DMS153 (cell line): ENCODE data around the gene ZAR1.

ENCODE experiments used
- DNase-seq: peaks from one replicate; lab custom pipeline; 2025; lab: John Stamatoyannopoulos, UW

Gene ZAR1

DNA sequence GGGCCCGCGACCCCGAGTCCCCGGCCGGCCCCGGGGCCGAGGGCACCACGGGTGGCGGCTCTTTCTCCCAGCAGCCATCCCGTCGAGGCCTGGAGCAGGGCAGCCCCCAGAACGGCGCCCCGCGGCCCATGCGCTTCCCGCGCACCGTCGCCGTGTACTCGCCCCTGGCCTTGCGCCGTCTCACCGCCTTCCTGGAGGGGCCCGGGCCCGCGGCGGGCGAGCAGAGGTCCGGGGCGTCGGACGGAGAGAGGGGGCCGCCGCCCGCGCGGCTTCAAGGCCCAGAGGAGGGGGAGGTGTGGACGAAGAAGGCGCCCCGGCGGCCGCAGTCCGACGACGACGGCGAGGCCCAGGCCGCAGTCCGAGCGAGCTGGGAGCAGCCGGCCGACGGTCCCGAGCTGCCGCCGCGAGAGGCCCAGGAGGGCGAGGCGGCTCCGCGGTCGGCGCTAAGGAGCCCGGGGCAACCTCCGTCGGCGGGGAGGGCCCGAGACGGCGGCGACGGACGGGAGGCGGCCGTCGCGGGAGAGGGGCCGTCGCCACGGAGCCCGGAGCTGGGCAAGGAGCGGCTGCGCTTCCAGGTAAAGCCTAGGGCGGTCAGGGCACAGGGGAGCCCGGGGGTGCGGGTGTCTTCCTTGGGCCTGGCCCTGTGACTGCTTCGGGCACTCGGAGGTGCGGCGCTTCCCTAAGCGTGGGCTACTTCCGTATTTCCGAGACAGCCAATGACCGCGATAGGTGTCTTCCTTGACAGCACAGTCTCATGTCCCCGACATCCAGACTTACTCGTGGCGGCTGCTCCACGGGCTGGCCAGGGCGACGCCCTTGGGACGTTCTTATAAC lies 845 bp downstream of the ZAR1 start:
- DNase-seq, result no peak

DNA sequence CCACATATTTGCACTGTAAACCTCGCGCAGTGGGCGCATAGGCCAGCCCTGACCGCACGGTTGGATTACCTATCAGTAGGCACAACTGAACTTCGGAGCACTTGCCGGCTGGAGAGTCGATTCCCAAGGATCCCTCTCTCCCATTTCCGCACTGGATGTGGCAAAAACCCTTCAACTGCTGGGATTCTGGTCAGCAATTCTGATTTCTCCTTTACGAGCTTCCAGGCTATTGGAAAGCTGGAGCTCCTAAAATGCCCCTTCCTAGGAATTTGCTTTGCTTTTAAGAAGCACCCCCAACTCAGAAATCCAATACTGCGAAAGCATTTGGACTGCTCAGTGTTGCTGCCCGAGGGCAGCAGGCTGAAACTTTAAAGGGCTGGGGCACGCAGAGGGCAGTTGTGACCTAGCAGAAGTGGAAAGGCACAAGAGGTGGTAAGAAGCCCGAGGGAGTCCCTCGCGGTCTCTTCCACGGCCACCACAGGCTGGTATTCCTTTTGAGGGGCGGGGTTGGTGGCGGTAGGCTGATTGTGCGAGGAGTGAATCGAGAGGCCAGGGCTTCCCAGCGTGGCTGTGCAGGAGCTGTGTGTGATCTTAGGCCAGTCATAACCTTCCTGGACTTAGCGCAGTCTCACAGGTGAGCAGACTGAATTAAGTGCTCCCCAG lies 1.6 kb downstream of the ZAR1 start:
- no peak for DNase-seq

DNA sequence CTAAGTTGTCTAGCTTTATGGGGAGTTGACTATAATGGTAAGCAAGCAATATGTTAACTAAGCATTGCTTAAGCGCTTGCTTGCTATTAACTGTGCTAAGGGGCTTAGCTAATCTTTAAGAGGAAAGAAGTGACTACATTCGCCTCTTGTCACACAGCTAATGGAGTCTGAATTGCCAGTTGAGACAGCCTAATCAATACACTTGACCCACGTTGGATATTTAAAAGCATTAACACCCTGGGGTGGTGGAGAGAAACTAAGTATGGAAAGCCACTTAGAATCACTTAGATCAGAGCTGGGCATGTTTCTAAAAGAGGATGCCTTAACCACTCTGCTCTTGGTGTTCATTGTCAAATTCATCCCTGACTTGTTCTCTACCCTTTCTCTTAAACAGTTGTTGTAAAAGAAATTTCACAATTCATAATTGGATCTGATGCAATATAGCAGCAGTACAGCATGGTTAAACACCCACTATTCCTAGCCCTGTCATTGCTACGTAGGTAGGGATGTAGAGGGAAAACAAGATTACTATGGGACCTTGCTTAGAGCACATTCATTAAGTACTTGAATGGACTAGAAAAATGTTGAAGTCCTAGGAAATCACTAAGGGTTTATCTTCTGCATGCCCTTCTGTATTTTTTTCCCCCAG lies 3.5 kb downstream of the ZAR1 start:
- DNase-seq, result no peak

DNA sequence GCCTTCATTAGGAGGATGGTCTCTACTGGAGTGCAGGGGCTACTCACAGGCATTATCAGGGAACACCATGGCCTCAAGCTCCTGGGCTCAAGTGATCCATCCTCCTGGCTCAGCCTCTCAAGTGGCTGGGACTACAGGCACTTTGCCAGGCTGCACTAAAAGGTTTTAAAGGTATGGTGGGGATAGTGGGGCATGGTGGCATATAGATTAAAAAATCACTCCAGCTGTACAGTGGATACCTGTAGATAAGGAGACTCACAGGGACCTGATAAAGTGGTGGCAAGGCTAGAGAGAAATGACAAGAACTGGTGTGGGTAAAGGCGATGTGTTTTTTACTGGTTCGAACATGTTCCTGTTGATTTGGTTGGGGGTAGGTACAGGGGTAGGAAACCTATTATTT lies 5.9 kb downstream of the ZAR1 start:
- DNase-seq, result no peak

DNA sequence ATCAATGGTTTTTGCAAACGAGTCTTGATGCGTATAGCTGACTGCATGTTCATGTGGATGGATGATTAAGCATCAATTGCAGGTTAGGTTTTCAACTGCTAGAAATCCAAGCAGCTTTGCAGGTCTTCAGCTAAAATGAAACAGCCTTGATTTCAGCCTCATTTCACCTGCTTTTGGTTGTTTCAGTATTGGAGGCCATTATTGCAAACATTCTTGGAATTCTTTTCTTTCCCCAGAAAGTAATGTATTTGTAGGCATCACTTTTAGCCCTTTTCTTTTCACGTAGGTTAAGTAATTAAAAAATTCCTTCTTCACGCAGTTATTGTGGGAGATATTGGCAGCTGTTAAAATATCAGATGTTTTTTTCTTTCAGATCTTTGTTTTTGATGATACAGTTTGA lies 8.8 kb downstream of the ZAR1 start:
- no peak for DNase-seq

DNA sequence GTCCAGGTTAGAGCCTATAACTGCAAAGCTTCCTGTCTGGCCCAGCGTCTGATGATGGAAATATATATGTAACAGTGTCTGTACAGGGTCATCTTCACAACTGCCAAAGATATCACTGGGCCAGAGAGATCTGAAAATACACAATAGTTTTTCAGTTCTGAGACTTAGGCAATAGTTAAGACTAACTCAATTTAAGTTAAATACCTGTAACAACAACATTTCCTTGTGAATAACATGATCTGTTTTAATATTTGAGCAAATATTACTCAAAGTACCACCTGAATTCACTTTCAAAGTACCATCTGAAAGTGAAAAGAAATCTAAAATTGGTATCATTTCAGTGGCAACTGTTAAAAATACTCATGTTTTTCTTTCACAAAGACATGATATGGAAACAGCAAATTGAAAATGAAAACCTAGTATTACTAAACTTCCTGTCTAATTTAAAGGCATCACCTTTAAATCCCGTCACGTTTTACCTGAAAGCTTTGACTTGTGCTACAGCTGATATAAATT lies 9.6 kb downstream of the ZAR1 start:
- DNase-seq, result no peak

DNA sequence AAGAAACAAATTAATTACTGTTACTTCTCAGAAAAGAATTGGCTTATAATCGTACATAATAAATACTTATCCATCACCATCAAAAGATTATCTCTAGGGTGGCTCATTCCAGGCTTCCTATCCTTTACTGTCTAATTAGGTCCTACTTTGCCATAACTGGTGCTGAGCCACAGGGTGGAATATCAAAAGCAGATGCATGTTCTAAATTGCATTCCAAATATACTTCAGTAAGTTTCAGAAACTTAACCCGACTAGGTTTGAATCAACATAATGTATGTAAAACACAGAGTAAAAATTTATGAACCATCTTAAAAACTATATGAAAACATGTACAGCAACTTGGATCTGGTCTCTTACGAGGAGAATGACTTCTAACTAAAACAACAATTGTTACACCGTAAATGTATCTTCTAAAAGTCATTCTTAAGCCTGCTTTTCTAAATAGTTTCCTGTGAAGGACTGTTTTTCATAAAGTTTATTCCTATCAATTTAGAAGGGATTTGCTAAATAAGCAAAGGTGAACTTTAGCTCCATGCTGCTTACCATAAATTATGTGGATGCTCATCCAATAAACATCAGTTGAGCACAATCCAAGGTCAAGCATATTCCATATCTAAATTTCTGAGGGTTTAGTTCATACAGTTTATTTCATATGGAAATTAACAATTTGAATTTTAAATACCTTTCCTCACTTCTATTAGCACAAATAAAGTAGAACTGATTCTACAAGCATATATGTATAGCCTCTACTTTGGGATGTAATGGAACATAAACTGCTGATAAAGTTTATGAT lies 13.4 kb downstream of the ZAR1 start:
- DNase-seq, result no peak

DNA sequence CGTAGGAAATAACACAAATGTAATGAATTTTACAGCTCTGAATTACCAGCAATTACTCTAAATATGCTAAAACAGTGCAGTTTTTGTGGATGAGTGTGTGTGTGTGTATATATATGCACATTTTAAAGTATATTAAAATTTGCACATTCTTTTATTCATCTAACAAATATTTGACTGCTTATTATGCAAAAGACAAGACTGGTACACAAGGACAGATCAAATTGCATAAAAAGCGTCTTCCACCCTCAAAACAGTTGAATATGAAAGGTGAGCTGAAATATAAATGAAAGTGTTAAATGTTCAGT lies 13.9 kb downstream of the ZAR1 start:
- DNase-seq, result no peak

DNA sequence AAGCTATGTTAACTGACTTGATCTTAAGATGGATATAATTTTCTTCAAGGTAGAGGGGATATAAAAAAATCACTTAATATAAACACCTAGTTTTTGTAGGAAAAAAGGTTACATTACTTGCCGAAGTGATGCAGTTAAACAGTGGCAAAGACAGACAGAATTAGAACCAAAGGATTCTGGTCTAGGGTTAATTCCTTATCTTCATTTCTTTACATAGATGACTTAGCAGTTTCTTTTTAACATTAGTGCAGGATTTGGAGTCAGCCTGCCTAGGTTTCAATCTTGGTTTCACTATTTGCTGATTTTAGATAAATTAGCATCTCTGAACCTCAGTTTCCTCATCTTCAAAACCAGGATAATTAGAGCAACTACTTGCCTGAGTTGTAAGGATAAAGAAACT lies 14.3 kb downstream of the ZAR1 start:
- no peak for DNase-seq

DNA sequence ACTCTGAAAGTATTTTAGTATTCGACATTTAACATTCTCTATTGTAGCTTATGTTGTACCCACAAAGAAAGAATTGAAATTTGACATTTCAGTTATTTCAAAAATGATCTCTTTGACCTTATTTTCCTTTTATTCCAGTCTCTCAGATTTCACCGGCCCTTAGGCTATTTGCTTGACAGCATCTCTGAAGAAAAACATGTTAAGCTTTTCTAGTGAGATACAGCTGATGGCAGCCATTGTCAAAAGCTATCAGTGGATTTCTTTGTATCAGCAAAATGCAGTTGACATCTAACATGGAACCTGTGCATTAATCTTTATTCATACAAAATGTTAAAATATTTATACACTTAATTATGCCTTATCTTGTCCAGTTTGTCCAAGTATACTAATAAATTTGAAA lies 16.7 kb downstream of the ZAR1 start:
- DNase-seq, result no peak

DNA sequence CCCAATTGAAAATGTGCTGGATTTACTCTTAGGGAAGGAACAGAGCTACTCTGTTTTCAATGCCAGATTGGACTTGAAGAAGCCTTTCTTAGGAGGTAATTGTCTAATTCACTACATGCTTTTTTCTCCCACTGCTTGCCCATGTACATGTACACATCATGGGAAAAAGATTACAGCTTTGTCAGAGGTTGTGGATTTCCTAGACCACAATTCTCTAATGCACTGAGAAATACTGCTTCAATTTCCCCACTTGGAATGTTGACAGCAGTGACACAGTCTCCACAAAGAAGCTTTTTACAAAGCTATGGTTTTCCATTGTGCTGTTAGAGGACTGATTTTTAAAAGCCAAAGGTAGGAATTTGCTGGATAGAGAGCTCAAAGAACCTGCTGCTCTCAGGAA lies 19.5 kb downstream of the ZAR1 start:
- no peak for DNase-seq

DNA sequence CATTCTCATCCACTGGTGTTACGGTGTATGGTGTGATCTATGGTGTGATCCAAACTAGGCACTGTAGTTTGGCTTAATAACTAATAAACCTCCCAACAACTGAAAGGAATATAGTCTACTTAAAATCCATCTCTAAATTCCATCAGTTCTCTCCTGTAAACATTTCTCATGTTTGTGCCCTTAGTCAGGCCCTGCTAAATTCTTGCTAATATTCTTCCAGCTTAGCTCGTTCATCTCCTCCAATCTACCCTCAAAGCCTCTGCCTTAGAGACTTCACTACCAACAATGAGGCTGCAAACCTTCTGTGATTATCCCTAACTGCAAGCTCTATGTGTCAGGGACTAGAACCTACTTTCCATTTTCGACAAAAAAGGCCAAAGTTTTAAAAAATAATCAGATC lies 28.1 kb downstream of the ZAR1 start:
- DNase-seq, result no peak

DNA sequence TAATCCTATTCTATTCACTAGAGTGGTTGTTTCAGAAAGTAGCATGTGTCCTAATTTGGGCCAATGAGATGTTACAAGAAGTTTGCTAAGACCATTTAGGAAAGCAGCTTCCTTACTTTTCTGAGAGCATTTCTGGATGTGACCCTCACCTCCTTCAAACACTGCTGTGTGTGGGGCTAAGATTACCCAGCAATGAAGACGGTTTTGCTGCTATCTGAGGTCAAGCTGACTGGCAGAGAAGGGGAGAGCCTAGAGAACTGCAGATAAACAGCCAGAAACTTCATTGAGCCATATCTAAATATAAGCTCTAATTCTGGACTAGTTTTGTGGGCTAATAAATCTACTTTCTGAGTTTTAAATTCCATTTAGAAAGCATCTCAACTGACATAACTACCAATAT lies 36.4 kb downstream of the ZAR1 start:
- DNase-seq, result no peak

DNA sequence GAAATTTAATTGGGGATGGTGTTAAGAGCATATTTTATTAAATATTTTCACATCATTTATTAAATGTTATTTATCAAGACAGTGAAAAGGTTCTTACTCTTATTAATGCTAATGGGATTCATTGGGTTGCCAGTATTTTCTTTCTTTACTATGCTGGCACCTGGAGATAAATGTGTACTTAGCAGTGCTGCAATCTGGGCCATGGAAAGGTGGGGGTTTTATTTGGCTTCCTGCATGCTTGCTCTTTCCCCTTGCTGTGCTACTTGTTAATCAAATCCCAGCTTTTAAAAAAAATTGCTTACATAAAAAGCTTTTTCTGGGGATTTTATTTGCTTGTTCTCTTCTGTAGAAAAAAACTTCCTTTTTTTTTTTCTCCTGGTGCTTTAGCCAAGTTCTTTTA lies 48.3 kb downstream of the ZAR1 start:
- no peak for DNase-seq

DNA sequence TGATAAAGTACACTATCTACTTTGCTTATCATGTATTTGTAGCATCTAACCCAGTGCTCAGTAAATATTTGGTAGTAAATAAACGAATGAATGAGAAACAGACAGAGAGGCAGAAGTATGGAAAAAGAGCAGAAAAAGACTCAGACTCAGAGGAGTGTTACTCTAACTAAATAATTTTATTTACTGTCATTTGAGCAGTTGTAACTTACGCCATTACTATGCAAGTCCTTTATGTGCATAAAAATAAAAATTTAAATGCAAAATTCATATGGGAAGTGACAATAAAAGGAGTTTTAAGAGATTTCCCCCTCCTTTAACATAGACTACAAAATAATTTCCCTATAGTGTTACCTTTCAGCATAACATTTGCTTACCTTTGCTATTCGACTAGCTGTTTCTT lies 49.5 kb downstream of the ZAR1 start:
- no peak for DNase-seq

DNA sequence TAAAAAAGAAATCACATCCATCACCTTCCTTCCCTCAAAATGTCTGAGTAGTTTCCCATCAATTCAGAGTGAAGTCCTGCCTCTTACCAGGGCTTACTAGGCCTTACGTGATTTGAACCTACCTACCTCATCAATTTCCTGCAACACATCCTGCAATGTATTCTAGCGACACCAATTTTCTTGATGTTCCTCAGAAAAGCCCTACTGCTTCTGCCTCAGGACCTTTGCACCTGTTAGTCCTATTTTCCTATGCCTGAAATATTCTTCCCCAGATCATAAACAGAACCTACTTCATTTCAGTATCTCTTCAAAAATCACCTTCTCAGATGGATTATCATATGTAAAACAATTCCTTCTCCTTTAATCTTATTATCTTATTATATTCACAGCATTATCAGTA lies 52.8 kb downstream of the ZAR1 start:
- DNase-seq, result no peak

DNA sequence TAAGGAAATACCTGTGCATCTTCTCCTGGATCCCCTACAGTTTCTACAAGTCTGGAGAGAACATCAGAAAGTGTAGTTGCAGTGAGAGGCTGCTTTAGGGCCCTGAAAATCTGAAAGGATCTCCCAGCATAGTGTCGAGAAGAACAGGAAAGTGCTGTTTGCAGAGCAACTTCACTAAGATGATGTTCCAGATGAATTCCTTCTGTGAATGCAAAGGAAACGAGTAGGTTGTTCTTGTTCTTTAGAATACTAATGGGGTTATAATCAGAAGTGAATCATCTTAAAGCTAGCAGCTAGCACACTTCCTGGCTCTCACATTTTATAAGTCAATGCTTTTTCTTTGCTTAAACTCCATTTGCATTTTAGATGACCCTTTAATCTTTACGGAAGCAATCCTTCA lies 53.7 kb downstream of the ZAR1 start:
- DNase-seq, result no peak
